Loucy (cell line): ENCODE results near the gene KRT1.

Experiments used
- H2AFZ ChIP-seq: fragments of 200-600 bp; sonication (generic); 2 replicates; pipeline ENCODE4 v1.6.0; 2016; ENCODE audit warnings: antibody characterized with exemption, mild to moderate bottlenecking, low read length, moderate library complexity
- H3F3A ChIP-seq: fragments of 200-600 bp; 2 replicates; pipeline ENCODE4 v1.6.0; 2016; ENCODE audit warnings: antibody characterized with exemption, low read depth, mild to moderate bottlenecking
- H3K27me3 ChIP-seq: fragments of 200-600 bp; sonication (generic); 2 replicates; pipeline ENCODE4 v1.6.1; 2014; ENCODE audit warnings: low read length, mild to moderate bottlenecking; ENCODE audit not compliant: insufficient read depth, poor library complexity, severe bottlenecking
- H3K36me3 ChIP-seq: fragments of 200-600 bp; sonication (generic); 2 replicates; pipeline ENCODE4 v1.6.1; 2016; ENCODE audit warnings: low read length; ENCODE audit not compliant: insufficient read depth
- H3K4me1 ChIP-seq: fragments of 200-600 bp; sonication (generic); 2 replicates; pipeline ENCODE4 v1.5.1; 2014; ENCODE audit warnings: low read length, mild to moderate bottlenecking; ENCODE audit not compliant: insufficient read depth, poor library complexity, severe bottlenecking
- H3K4me2 ChIP-seq: fragments of 200-600 bp; sonication (generic); 2 replicates; pipeline ENCODE4 v1.6.0; 2014; ENCODE audit warnings: antibody characterized with exemption, low read length, low read depth, mild to moderate bottlenecking; ENCODE audit not compliant: poor library complexity, severe bottlenecking
- H3K4me3 ChIP-seq: fragments of 200-600 bp; sonication (generic); 2 replicates; pipeline ENCODE4 v1.5.1; 2014; ENCODE audit warnings: low read length, mild to moderate bottlenecking, mixed read lengths; ENCODE audit not compliant: poor library complexity, severe bottlenecking
- H3K79me2 ChIP-seq: fragments of 200-600 bp; sonication (generic); 2 replicates; pipeline ENCODE4 v1.6.1; 2014; ENCODE audit warnings: low read length; ENCODE audit not compliant: insufficient read depth
- H3K9ac ChIP-seq: fragments of 200-600 bp; sonication (generic); 2 replicates; pipeline ENCODE4 v1.6.0; 2014; ENCODE audit warnings: mild to moderate bottlenecking, low read depth, low read length, moderate library complexity; ENCODE audit not compliant: poor library complexity, severe bottlenecking
- H3K9me2 ChIP-seq: fragments of 200-600 bp; sonication (generic); replicated peaks from 2 replicates; pipeline ENCODE4 v1.6.1; 2016; ENCODE audit warnings: low read depth, low read length, mixed read lengths
- H3K9me3 ChIP-seq: fragments of 200-600 bp; sonication (generic); 2 replicates; pipeline ENCODE4 v1.6.1; 2014; ENCODE audit warnings: mild to moderate bottlenecking, antibody characterized with exemption, low read length, low read depth; ENCODE audit not compliant: insufficient read depth
- H4K20me1 ChIP-seq: fragments of 200-600 bp; sonication (generic); 2 replicates; pipeline ENCODE4 v1.6.0; 2014; ENCODE audit warnings: antibody characterized with exemption, low read length, mild to moderate bottlenecking; ENCODE audit not compliant: insufficient read depth, poor library complexity, severe bottlenecking
- EZH2phosphoT487 ChIP-seq: fragments of 200-600 bp; IDR thresholded peaks from 2 replicates; pipeline ENCODE4 v1.6.1; 2018; ENCODE audit warnings: antibody characterized with exemption, mild to moderate bottlenecking, moderate library complexity, borderline replicate concordance
- TF ChIP-seq, protein P1 (sequence below): fragments of 200-600 bp; sonication (generic); conservative IDR thresholded peaks from 2 replicates; pipeline ENCODE4 v1.5.1; 2014; ENCODE audit warnings: mild to moderate bottlenecking, antibody characterized with exemption, low read length

KRT1 gene

DNA sequence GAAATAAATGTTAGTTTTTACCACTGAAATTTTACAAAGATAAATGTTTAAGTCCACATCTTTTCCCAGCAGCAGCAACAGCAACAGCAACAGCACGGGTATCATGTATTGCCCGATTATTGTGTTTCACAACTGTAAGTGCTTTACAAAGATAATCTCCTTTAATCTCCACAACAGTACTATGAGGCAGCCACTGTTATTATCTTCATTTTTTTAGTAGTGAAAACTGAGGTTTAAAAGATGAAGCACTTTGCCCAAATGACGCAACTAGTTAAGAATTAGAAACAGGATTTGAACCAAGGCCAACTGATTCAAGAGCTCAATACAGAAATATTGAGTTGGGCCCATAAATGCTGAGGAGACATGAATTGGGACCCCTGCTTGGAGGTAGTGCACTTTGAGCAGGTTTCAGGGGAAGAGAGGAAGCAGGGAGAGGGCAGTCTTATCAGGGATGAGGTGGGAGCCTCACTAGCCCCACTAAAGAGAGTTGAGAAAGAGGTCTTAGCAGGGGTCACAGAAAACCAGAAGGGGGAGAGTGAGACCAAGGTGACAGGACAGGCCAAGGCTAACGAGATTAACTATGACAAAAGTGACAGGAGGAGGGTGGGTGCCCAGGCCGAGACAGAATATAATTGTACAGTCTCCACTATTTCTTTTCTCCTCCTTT lies 43.5 kb downstream of the KRT1 start:
- Histone ChIP-seq H3K27me3 (no peaks in the 10 kb centered on the region), H3K79me2 (no peaks in the 10 kb centered on the region), H3K4me1 (peaks cover 34% of the 10 kb centered on the region), H3F3A (no peaks in the 10 kb centered on the region), H3K4me2 (no peak overlapping the region), H4K20me1 (no peaks in the 10 kb centered on the region), H3K9me3 (no peaks in the 10 kb centered on the region), H3K9ac (no peak overlapping the region), H3K4me3 (no peak overlapping the region), H2AFZ (no peak overlapping the region), H3K36me3 (no peaks in the 10 kb centered on the region), H3K9me2 (no peaks in the 10 kb centered on the region)
- TF ChIP-seq EZH2phosphoT487, result no peak
- TF ChIP-seq, protein P1, sequence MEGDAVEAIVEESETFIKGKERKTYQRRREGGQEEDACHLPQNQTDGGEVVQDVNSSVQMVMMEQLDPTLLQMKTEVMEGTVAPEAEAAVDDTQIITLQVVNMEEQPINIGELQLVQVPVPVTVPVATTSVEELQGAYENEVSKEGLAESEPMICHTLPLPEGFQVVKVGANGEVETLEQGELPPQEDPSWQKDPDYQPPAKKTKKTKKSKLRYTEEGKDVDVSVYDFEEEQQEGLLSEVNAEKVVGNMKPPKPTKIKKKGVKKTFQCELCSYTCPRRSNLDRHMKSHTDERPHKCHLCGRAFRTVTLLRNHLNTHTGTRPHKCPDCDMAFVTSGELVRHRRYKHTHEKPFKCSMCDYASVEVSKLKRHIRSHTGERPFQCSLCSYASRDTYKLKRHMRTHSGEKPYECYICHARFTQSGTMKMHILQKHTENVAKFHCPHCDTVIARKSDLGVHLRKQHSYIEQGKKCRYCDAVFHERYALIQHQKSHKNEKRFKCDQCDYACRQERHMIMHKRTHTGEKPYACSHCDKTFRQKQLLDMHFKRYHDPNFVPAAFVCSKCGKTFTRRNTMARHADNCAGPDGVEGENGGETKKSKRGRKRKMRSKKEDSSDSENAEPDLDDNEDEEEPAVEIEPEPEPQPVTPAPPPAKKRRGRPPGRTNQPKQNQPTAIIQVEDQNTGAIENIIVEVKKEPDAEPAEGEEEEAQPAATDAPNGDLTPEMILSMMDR, result no peak

DNA sequence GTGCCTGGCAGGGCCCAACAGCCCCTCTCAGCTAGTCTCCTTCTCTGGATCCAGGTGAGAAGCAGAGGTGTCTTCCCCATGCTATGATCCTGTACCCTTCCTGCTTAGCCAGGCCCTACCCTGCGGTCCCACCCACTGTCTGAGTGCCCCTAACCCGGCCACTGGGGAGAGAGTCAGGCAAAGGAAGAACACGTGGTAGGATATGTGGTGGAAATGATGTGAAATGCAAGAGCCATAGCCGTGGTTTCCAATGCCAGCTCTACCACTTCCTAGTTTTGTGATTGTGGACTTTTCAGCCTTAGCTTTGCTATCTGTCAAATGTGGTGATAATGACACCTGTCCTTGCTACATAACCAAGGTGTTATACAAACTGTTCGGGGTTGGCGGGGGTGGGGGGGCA lies 44.0 kb downstream of the KRT1 start:
- Histone ChIP-seq H2AFZ (no peak overlapping the region), H3K27me3 (no peaks in the 10 kb centered on the region), H3K9ac (no peak overlapping the region), H3K36me3 (no peaks in the 10 kb centered on the region), H3K9me2 (no peaks in the 10 kb centered on the region), H3K79me2 (no peaks in the 10 kb centered on the region), H3K4me1 (peaks cover 40% of the 10 kb centered on the region), H4K20me1 (no peaks in the 10 kb centered on the region), H3F3A (no peaks in the 10 kb centered on the region), H3K4me2 (no peak overlapping the region), H3K4me3 (no peak overlapping the region), H3K9me3 (no peaks in the 10 kb centered on the region)
- TF ChIP-seq EZH2phosphoT487, result no peak
- TF ChIP-seq, protein P1, result no peak

DNA sequence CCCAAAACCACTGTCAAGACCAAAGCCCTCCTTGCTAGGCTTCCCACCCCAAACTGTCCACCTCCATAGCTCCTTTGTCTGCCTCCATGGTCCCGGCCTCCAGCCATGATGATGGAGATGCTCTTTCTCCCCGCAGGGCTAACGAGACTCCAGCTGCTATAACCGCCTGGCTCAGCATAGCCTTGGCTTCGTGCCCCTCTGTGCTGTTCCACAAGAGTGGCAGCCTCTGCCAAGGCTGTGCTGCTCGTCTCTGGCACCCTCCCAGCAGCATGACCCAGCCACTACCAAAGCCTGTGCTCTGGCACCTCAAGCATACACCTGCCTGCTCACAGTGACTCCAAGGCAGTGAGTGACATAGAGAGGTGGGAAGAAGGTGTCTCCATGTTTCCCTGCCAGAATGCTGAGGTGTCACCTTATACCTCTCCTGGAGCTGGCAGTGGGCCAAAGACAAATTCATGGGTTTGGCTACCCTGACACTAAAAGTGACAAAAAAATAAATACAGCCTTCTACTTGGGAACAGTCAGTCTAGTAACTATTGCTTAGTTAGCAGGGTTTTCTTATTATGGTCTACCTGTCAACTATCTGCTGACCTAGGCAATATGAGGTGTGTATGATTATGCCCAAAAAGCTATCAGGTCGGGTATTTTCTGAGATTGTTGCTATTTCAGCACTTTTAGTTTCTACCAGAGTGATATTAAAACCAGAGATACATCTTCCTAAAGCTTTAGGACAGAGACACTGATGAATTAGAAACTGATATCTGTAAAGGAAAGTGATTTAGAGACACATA lies 45.7 kb downstream of the KRT1 start:
- H3K9ac ChIP-seq, result no peak overlapping the region
- no peaks in the 10 kb centered on the region for H4K20me1 ChIP-seq
- H3K4me1 ChIP-seq, result peaks cover 56% of the 10 kb centered on the region
- no peaks in the 10 kb centered on the region for H3F3A ChIP-seq
- no peaks in the 10 kb centered on the region for H3K27me3 ChIP-seq
- H2AFZ ChIP-seq, result no peak overlapping the region
- no peaks in the 10 kb centered on the region for H3K79me2 ChIP-seq
- no peaks in the 10 kb centered on the region for H3K9me2 ChIP-seq
- H3K4me2 ChIP-seq, result no peak overlapping the region
- TF ChIP-seq, protein P1, result no peak
- TF ChIP-seq EZH2phosphoT487, result no peak
- no peaks in the 10 kb centered on the region for H3K9me3 ChIP-seq
- no peaks in the 10 kb centered on the region for H3K36me3 ChIP-seq
- H3K4me3 ChIP-seq, result no peak overlapping the region
